Measurements from ENCODE around the gene SLC34A2. TPM values are rescaled to one million over a fixed set of nuclear protein-coding genes. Genes with fewer than 3 reads are reported as not detected.
"Not testable (repeated sequence)": the region's sequence is repeated elsewhere in the genome, so short reads cannot be mapped to it uniquely, and the experiment has no call there.

Gene SLC34A2, protein sequence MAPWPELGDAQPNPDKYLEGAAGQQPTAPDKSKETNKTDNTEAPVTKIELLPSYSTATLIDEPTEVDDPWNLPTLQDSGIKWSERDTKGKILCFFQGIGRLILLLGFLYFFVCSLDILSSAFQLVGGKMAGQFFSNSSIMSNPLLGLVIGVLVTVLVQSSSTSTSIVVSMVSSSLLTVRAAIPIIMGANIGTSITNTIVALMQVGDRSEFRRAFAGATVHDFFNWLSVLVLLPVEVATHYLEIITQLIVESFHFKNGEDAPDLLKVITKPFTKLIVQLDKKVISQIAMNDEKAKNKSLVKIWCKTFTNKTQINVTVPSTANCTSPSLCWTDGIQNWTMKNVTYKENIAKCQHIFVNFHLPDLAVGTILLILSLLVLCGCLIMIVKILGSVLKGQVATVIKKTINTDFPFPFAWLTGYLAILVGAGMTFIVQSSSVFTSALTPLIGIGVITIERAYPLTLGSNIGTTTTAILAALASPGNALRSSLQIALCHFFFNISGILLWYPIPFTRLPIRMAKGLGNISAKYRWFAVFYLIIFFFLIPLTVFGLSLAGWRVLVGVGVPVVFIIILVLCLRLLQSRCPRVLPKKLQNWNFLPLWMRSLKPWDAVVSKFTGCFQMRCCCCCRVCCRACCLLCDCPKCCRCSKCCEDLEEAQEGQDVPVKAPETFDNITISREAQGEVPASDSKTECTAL
- total RNA-seq: 4.9 TPM
- 28.4 TPM for polyA plus RNA-seq
- long read RNA-seq, donor 1: 0 reads
- long read RNA-seq, donor 2: 0 reads
- long read RNA-seq, donor 3: 0 reads
- long read RNA-seq, donor 4: 0 reads
- long read RNA-seq, donor 5: 0 reads
- long read RNA-seq, donor 6, full-length matches to known transcripts: 2 of 2 reads
- long read RNA-seq, donor 6, partial matches to known transcripts: 0 of 2 reads
- long read RNA-seq, donor 6, other reads (novel, unspliced or antisense): 0 of 2 reads
- long read RNA-seq, donor 7, partial matches to known transcripts: 0 of 1 reads
- long read RNA-seq, donor 7, other reads (novel, unspliced or antisense): 0 of 1 reads
- long read RNA-seq, donor 8: 0 reads
- long read RNA-seq, donor 9: 0 reads
- long read RNA-seq, donor 10, full-length matches to known transcripts: 1 of 1 reads
- long read RNA-seq, donor 10, partial matches to known transcripts: 0 of 1 reads
- long read RNA-seq, donor 10, other reads (novel, unspliced or antisense): 0 of 1 reads

DNA sequence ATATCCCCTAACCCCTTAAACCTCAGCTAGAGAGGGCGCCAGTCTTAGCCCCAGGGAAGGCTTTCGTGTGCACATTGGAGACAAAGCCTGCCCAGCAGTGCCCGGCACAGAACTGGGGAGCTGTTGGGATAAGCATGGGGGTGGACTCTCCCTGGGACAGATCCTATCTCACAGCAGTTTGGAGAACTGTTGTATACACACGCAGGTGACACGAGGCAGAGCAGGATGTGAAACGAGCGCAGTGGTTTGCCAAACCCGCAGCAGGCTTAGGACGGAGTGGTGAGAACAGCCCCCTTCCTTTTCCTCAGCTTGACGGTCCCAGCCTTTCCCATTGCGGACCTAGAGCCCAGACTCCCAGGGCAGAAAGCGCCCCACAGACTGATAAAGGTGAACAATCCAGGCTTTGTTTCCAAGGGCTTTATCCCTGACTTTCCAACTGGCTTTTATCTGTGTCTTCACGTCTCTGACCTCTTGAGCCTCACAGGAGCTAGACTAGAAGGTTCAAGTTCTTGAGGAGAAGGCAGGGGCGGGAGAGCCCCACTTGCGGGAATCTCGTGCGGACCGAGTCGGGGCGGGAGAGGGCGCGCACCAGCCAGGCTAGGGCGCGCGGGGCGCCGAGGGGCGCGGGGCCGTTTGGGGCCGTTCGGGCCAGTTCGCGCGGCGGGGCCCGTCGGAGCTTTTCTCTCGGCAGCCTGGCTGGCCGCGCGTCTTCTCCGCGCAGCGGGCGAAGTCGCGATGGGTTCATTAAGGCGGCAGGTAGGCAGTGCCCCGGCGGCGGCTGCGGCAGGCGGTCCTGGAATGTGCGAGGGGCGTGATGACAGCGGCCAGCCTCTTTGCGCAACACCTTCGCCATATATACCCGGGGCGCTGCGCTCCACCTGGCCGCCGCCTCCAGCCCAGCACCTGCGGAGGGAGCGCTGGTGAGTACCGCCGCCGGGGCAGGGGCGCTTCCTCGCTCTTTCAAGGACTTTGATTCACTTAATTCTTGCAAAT, at the start of gene SLC34A2:
SLC34A2 (plus strand) TSS at position 881 of the 993 bp plus-strand sequence. CDS start 6,650 bp downstream, outside the sequence.
- H3K4me3 ChIP-seq (ENCODE audit: low read length in 2 of 2): no peak within 1 kb of the TSS
- 7% methylated on average over 71 of the region's 71 CpGs for WGBS
- no peaks in the 10 kb centered on the region for H3K9me3 ChIP-seq (ENCODE audit: control insufficient read depth in 2 of 2, insufficient read depth in 1 of 2, low read length in 1 of 2)
- no peaks in the 10 kb centered on the region for H3K36me3 ChIP-seq (ENCODE audit: control insufficient read depth in 2 of 2, insufficient read depth in 2 of 2, low read length in 1 of 2)
- peaks cover 11 to 37% of the 10 kb centered on the region in 2 donors for H3K27me3 ChIP-seq (ENCODE audit: control insufficient read depth in 2 of 2, insufficient read depth in 1 of 2, low read length in 1 of 2)
- H3K4me1 ChIP-seq (ENCODE audit: control insufficient read depth in 2 of 2, insufficient read depth in 2 of 2, low read length in 2 of 2): peaks cover 0 to 2% of the 10 kb centered on the region in 2 donors
- DNase-seq (ENCODE audit: low read depth in 6 of 9, low spot score in 9 of 9): no peak
- no peak within 1 kb of the TSS for H3K27ac ChIP-seq (ENCODE audit: low read depth in 1 of 2, low read length in 1 of 2)

DNA sequence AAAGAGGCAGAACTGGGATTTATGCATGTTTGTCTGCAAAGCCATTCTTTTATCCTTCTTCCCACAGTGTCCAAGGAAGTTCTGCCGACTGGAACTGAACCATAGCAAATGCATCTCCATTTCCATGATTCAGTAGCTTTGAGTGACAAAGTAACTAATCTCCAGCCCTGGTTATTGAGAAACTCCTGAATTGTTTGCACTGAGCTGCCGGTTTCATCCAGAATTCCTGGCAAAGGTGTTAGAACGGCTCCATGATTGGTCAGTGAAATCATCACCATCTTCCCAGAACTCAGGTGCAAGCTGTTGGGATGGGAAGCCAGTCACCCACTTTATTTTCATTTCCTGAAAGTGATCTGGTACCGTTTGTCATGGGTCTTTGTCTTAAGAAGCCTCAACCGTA, 47.0 kb upstream of the SLC34A2 start:
- WGBS: 89% methylated on average over 5 of the region's 5 CpGs
- no peak overlapping the region for H3K4me3 ChIP-seq (ENCODE audit: low read length in 2 of 2)
- H3K4me1 ChIP-seq (ENCODE audit: control insufficient read depth in 2 of 2, insufficient read depth in 2 of 2, low read length in 2 of 2): no peaks in the 10 kb centered on the region
- H3K27ac ChIP-seq (ENCODE audit: low read depth in 1 of 2, low read length in 1 of 2): peak overlapping the region in 1 of 2 donors; percentile 13
- H3K27me3 ChIP-seq (ENCODE audit: control insufficient read depth in 2 of 2, insufficient read depth in 1 of 2, low read length in 1 of 2): no peaks in the 10 kb centered on the region
- no peak for DNase-seq (ENCODE audit: low read depth in 6 of 9, low spot score in 9 of 9)
- H3K9me3 ChIP-seq (ENCODE audit: control insufficient read depth in 2 of 2, insufficient read depth in 1 of 2, low read length in 1 of 2): peaks cover 0 to 2% of the 10 kb centered on the region in 2 donors
- no peaks in the 10 kb centered on the region for H3K36me3 ChIP-seq (ENCODE audit: control insufficient read depth in 2 of 2, insufficient read depth in 2 of 2, low read length in 1 of 2)

DNA sequence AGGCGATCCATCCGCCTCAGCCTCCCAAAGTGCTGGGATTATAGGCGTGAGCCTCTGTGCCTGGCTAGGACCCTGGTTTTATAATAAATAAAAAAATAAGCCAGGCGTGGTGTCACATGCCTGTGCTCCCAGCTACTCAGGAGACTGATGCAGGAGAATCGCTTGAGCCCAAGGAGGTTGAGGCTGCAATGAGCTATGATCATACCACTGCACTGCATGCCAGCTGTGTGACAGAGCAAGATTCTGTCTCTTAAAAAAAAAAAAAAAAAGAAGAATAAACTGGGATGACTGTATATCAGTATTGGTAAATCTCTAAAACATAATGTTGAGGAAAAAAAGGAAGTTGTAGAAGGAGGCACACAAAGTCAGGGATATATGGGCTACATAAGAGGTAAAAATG, 45.7 kb upstream of the SLC34A2 start:
- no peaks in the 10 kb centered on the region for H3K27me3 ChIP-seq (ENCODE audit: control insufficient read depth in 2 of 2, insufficient read depth in 1 of 2, low read length in 1 of 2)
- no peaks in the 10 kb centered on the region for H3K36me3 ChIP-seq (ENCODE audit: control insufficient read depth in 2 of 2, insufficient read depth in 2 of 2, low read length in 1 of 2)
- no peaks in the 10 kb centered on the region for H3K4me1 ChIP-seq (ENCODE audit: control insufficient read depth in 2 of 2, insufficient read depth in 2 of 2, low read length in 2 of 2)
- DNase-seq (ENCODE audit: low read depth in 6 of 9, low spot score in 9 of 9): no peak
- no peak overlapping the region for H3K4me3 ChIP-seq (ENCODE audit: low read length in 2 of 2)
- WGBS: 96% methylated on average over 5 of the region's 5 CpGs
- H3K9me3 ChIP-seq (ENCODE audit: control insufficient read depth in 2 of 2, insufficient read depth in 1 of 2, low read length in 1 of 2): peaks cover 0 to 2% of the 10 kb centered on the region in 2 donors
- H3K27ac ChIP-seq (ENCODE audit: low read depth in 1 of 2, low read length in 1 of 2): no peak overlapping the region

DNA sequence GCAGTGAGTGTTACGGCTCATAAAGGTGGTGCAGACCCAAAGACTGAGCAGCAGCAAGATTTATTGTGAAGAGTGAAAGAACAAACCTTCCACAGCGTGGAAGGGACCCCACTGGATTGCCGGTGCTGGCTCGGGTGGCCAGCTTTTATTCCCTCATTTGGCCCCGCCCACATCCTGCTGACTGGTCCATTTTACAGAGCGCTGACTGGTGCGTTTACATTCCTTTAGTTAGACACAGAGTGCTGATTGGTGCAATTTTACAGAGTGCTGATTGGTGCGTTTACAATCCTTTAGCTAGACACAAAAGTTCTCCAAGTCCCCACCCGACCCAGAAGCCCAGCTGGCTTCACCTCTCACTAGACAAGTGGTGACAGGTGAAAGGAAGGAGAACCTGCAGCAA, 42.0 kb upstream of the SLC34A2 start:
- DNase-seq (ENCODE audit: low read depth in 6 of 9, low spot score in 9 of 9); H3K27ac ChIP-seq (ENCODE audit: low read depth in 1 of 2, low read length in 1 of 2); H3K4me1 ChIP-seq (ENCODE audit: control insufficient read depth in 2 of 2, insufficient read depth in 2 of 2, low read length in 2 of 2); H3K27me3 ChIP-seq (ENCODE audit: control insufficient read depth in 2 of 2, insufficient read depth in 1 of 2, low read length in 1 of 2); H3K4me3 ChIP-seq (ENCODE audit: low read length in 2 of 2); H3K9me3 ChIP-seq (ENCODE audit: control insufficient read depth in 2 of 2, insufficient read depth in 1 of 2, low read length in 1 of 2); H3K36me3 ChIP-seq (ENCODE audit: control insufficient read depth in 2 of 2, insufficient read depth in 2 of 2, low read length in 1 of 2): not testable (repeated sequence)
- WGBS: 93% methylated on average over 9 of the region's 9 CpGs

DNA sequence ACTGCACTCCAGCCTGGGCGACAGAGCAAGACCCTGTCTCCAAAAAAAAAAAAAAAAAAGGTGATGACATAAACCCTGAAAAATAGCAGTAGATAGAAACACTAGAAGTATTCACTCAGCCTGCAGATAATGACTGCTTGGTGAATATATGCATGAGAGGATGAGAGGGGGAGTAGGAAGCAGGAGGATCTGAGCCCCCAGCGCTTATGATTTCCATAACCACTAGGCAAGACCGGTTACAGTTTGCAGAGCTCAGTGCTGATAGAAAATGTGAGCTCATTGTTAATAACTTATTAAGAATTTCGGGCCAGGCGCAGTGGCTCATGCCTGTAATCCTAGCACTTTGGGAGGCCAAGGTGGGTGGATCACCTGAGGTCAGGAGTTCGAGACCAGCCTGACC, 40.8 kb upstream of the SLC34A2 start:
- H3K4me3 ChIP-seq (ENCODE audit: low read length in 2 of 2): no peak overlapping the region
- no peak overlapping the region for H3K27ac ChIP-seq (ENCODE audit: low read depth in 1 of 2, low read length in 1 of 2)
- no peaks in the 10 kb centered on the region for H3K27me3 ChIP-seq (ENCODE audit: control insufficient read depth in 2 of 2, insufficient read depth in 1 of 2, low read length in 1 of 2)
- WGBS: 88% methylated on average over 6 of the region's 6 CpGs
- H3K9me3 ChIP-seq (ENCODE audit: control insufficient read depth in 2 of 2, insufficient read depth in 1 of 2, low read length in 1 of 2): peaks cover 0 to 2% of the 10 kb centered on the region in 2 donors
- no peak for DNase-seq (ENCODE audit: low read depth in 6 of 9, low spot score in 9 of 9)
- no peaks in the 10 kb centered on the region for H3K36me3 ChIP-seq (ENCODE audit: control insufficient read depth in 2 of 2, insufficient read depth in 2 of 2, low read length in 1 of 2)
- no peaks in the 10 kb centered on the region for H3K4me1 ChIP-seq (ENCODE audit: control insufficient read depth in 2 of 2, insufficient read depth in 2 of 2, low read length in 2 of 2)

DNA sequence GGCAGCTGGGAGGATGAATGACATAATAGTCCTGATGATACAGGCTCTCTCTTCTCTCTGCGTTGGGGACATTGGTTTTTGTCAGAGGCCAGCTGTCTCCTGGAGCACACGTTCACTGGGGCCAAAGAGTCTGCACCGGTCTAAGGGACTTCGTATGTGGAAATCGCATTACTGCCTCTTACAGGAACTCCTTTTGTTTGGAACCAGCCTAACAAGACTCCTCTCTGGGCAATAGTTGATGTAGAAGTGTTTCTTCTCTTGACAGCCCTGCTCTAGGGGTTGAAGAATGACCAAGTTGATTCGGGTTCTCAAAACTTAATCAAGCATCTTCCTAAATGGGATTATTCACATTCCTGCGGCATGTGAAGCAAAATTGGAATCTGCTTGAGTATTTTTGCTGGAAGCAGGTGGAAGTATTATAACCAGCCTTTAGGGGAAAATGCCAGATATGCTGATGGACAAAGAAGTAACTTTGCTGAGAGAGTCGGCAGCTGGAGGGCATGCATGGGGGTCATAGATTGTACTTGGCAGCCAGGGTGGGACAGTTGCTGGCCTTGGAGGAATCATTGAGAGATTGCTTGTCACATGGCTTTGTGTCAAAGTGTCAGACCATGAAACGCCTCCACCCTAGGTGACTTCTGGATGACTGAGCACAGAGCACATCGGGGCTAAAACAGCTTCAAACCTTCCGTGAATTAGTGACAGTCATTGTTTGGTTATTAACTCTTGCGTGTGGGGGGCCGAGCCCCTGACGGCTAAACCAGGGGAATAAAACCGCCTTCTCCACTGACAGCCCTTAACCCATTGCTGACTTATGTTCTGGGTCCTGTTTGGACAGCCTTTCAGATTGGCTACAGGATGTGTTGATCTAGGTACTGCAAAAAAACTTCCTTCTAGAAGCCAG, 34.4 kb upstream of the SLC34A2 start:
- no peak overlapping the region for H3K4me3 ChIP-seq (ENCODE audit: low read length in 2 of 2)
- DNase-seq (ENCODE audit: low read depth in 6 of 9, low spot score in 9 of 9): no peak
- WGBS: 50% methylated on average over 15 of the region's 15 CpGs

DNA sequence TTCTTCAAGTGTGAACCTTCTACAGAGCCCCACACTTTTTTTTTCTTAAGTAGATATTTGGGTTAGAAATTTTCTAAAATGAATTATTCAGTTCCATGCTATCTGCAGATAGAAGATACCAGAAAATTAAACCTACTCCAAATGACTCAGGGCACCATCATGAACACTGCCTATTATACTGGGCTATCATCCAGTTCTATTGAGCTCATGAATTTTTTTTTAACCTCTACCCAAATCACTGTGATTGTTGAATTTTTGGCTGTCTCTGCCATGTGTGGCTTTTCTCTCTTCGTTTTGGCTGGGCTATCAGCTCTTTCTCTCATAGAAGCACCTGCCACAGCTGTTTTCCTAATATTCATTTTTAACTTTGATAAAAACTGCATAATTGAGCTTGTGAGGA, 31.0 kb upstream of the SLC34A2 start:
- Histone ChIP-seq H3K4me1 (ENCODE audit: control insufficient read depth in 2 of 2, insufficient read depth in 2 of 2, low read length in 2 of 2) (no peaks in the 10 kb centered on the region), H3K36me3 (ENCODE audit: control insufficient read depth in 2 of 2, insufficient read depth in 2 of 2, low read length in 1 of 2) (no peaks in the 10 kb centered on the region), H3K27me3 (ENCODE audit: control insufficient read depth in 2 of 2, insufficient read depth in 1 of 2, low read length in 1 of 2) (no peaks in the 10 kb centered on the region), H3K4me3 (ENCODE audit: low read length in 2 of 2) (no peak overlapping the region), H3K9me3 (ENCODE audit: control insufficient read depth in 2 of 2, insufficient read depth in 1 of 2, low read length in 1 of 2) (no peaks in the 10 kb centered on the region), H3K27ac (ENCODE audit: low read depth in 1 of 2, low read length in 1 of 2) (no peak overlapping the region)
- 66% methylated on average over 1 of the region's 1 CpG for WGBS
- no peak for DNase-seq (ENCODE audit: low read depth in 6 of 9, low spot score in 9 of 9)

More for the DNA sequence above, 34.4 kb upstream of the SLC34A2 start:
- H3K9me3 ChIP-seq (ENCODE audit: control insufficient read depth in 2 of 2, insufficient read depth in 1 of 2, low read length in 1 of 2): no peaks in the 10 kb centered on the region
- no peak overlapping the region for H3K27ac ChIP-seq (ENCODE audit: low read depth in 1 of 2, low read length in 1 of 2)
- H3K27me3 ChIP-seq (ENCODE audit: control insufficient read depth in 2 of 2, insufficient read depth in 1 of 2, low read length in 1 of 2): no peaks in the 10 kb centered on the region
- H3K4me1 ChIP-seq (ENCODE audit: control insufficient read depth in 2 of 2, insufficient read depth in 2 of 2, low read length in 2 of 2): no peaks in the 10 kb centered on the region
- H3K36me3 ChIP-seq (ENCODE audit: control insufficient read depth in 2 of 2, insufficient read depth in 2 of 2, low read length in 1 of 2): no peaks in the 10 kb centered on the region
